ENCODE results near the gene GTSF1L.
A peak's percentile ranks its signal among the peaks of the same experiment; 100 is the strongest.

Gene GTSF1L

DNA sequence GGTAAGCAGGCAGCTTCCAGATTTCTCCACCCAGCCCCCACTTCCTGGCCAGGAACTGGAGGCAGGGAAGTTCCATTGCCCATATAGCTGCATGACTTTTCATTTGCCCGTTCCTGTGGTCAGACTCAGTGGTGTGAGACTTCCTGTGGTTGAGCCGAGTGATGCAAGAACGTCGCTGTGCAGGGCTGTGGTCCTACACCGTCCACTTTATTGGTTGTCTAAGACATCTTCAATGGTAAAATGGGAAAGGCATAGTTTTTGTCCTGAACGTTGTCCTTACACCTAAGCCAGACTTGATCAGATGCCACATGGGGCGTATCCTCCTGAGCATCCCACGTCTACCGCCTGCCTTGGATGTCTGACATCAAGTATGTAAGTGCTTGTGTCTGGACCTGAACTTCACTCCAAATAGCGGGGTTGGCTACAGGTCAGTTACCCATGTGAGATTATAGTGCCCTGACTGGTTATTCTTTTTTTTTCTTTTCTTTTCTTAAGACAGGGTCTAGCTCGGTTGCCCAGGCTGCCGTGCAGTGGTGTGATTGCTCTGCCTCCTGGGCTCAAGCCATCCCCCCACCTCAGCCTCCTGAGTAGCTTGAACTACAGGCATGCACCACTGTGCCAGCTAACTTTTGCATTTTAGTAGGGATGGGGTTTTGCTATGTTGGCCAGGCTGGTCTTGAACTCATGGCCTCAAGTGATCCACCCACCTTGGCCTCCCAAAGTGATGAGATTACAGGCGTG lies 25.9 kb upstream of the GTSF1L start:
- H3K27ac Mint-ChIP-seq: no peak overlapping the region
- H3K4me1 Mint-ChIP-seq: peaks cover 28% of the 10 kb centered on the region
- H3K36me3 Mint-ChIP-seq: no peaks in the 10 kb centered on the region
- H3K27me3 Mint-ChIP-seq: peaks cover 3% of the 10 kb centered on the region
- no peaks in the 10 kb centered on the region for H3K9me3 Mint-ChIP-seq
- no peak overlapping the region for H3K4me3 Mint-ChIP-seq
- DNase-seq (ENCODE audit: low spot score in 2 of 2): no peak
- ATAC-seq (ENCODE audit: low read depth): peak; percentile 55

- H3K4me3 Mint-ChIP-seq: no peak overlapping the region
- no peaks in the 10 kb centered on the region for H3K9me3 Mint-ChIP-seq
- no peaks in the 10 kb centered on the region for H3K36me3 Mint-ChIP-seq
- H3K4me1 Mint-ChIP-seq: peaks cover 28% of the 10 kb centered on the region
- H3K27ac Mint-ChIP-seq: no peak overlapping the region
- DNase-seq (ENCODE audit: low spot score in 2 of 2) (no peak), ATAC-seq (ENCODE audit: low read depth) (no peak)
- peaks cover 3% of the 10 kb centered on the region for H3K27me3 Mint-ChIP-seq
These were observed 25.2 kb upstream of the GTSF1L start for GRCh38 chr20:43752051-43752360.

GRCh38 chr20:43751167-43752050 lies 24.6 kb upstream of the GTSF1L start:
- Mint-ChIP-seq H3K36me3 (no peaks in the 10 kb centered on the region), H3K27ac (no peak overlapping the region), H3K4me3 (no peak overlapping the region), H3K4me1 (peaks cover 28% of the 10 kb centered on the region), H3K9me3 (no peaks in the 10 kb centered on the region), H3K27me3 (peaks cover 3% of the 10 kb centered on the region)
- peak; percentile 37 for ATAC-seq (ENCODE audit: low read depth)
- no peak for DNase-seq (ENCODE audit: low spot score in 2 of 2)

- ATAC-seq (ENCODE audit: low read depth) (no peak), DNase-seq (ENCODE audit: low spot score in 2 of 2) (no peak)
- H3K4me3 Mint-ChIP-seq: no peak overlapping the region
- peaks cover 3% of the 10 kb centered on the region for H3K27me3 Mint-ChIP-seq
- no peaks in the 10 kb centered on the region for H3K9me3 Mint-ChIP-seq
- no peak overlapping the region for H3K27ac Mint-ChIP-seq
- peaks cover 28% of the 10 kb centered on the region for H3K4me1 Mint-ChIP-seq
- no peaks in the 10 kb centered on the region for H3K36me3 Mint-ChIP-seq
These were observed 24.0 kb upstream of the GTSF1L start for GRCh38 chr20:43750774-43751166.

GRCh38 chr20:43749734-43750294 lies 23.0 kb upstream of the GTSF1L start:
- Mint-ChIP-seq H3K9me3 (no peaks in the 10 kb centered on the region), H3K36me3 (no peaks in the 10 kb centered on the region), H3K27me3 (peaks cover 3% of the 10 kb centered on the region), H3K4me3 (no peak overlapping the region), H3K4me1 (peaks cover 33% of the 10 kb centered on the region), H3K27ac (no peak overlapping the region)
- peak; percentile 83 to 96 for DNase-seq (ENCODE audit: low spot score in 2 of 2)
- ATAC-seq (ENCODE audit: low read depth): peak; percentile 65

GRCh38 chr20:43748274-43748673 lies 21.5 kb upstream of the GTSF1L start:
- no peaks in the 10 kb centered on the region for H3K9me3 Mint-ChIP-seq
- no peak overlapping the region for H3K4me3 Mint-ChIP-seq
- no peaks in the 10 kb centered on the region for H3K36me3 Mint-ChIP-seq
- no peak overlapping the region for H3K27ac Mint-ChIP-seq
- no peak for ATAC-seq (ENCODE audit: low read depth)
- H3K27me3 Mint-ChIP-seq: peaks cover 3% of the 10 kb centered on the region
- H3K4me1 Mint-ChIP-seq: peaks cover 33% of the 10 kb centered on the region
- no peak for DNase-seq (ENCODE audit: low spot score in 2 of 2)

GRCh38 chr20:43746344-43747137 lies 19.7 kb upstream of the GTSF1L start:
- DNase-seq (ENCODE audit: low spot score in 2 of 2) (no peak), ATAC-seq (ENCODE audit: low read depth) (no peak)
- Mint-ChIP-seq H3K27ac (no peak overlapping the region), H3K4me1 (peaks cover 21% of the 10 kb centered on the region), H3K4me3 (no peak overlapping the region), H3K27me3 (peaks cover 3% of the 10 kb centered on the region), H3K36me3 (no peaks in the 10 kb centered on the region), H3K9me3 (no peaks in the 10 kb centered on the region)

GRCh38 chr20:43744966-43745730 lies 18.3 kb upstream of the GTSF1L start:
- H3K27ac Mint-ChIP-seq: no peak overlapping the region
- H3K36me3 Mint-ChIP-seq: no peaks in the 10 kb centered on the region
- peak; percentile 38 for ATAC-seq (ENCODE audit: low read depth)
- no peak for DNase-seq (ENCODE audit: low spot score in 2 of 2)
- H3K4me1 Mint-ChIP-seq: peaks cover 11% of the 10 kb centered on the region
- H3K27me3 Mint-ChIP-seq: peaks cover 2% of the 10 kb centered on the region
- H3K9me3 Mint-ChIP-seq: no peaks in the 10 kb centered on the region
- peak overlapping the region; percentile 31 for H3K4me3 Mint-ChIP-seq

GRCh38 chr20:43744151-43744611 lies 17.4 kb upstream of the GTSF1L start:
- no peak overlapping the region for H3K27ac Mint-ChIP-seq
- H3K4me3 Mint-ChIP-seq: no peak overlapping the region
- H3K9me3 Mint-ChIP-seq: no peaks in the 10 kb centered on the region
- H3K4me1 Mint-ChIP-seq: peaks cover 4% of the 10 kb centered on the region
- H3K36me3 Mint-ChIP-seq: no peaks in the 10 kb centered on the region
- no peaks in the 10 kb centered on the region for H3K27me3 Mint-ChIP-seq
- DNase-seq (ENCODE audit: low spot score in 2 of 2): no peak
- ATAC-seq (ENCODE audit: low read depth): no peak

DNA sequence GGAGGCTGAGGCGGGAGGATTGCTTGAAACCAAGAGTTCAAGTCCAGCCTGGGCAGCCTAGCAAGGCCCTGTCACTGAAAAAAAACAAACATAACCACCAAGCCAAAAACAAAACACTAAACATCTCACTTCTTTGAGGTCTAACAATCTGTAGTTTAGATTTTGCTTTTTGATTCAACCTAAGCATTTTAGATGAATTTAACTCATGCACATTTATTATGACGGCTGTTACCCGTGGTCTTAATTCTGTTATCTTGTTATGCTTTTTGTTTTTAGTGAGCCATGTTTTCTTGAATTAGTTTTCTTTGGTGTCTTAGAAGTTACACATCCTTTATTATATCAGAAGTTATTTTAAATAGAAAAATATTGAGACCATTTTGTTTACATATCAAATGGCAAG lies 13.8 kb upstream of the GTSF1L start:
- no peak overlapping the region for H3K4me3 Mint-ChIP-seq
- peaks cover 7% of the 10 kb centered on the region for H3K4me1 Mint-ChIP-seq
- peaks cover 1% of the 10 kb centered on the region for H3K9me3 Mint-ChIP-seq
- no peak overlapping the region for H3K27ac Mint-ChIP-seq
- no peaks in the 10 kb centered on the region for H3K27me3 Mint-ChIP-seq
- ATAC-seq (ENCODE audit: low read depth) (no peak), DNase-seq (ENCODE audit: low spot score in 2 of 2) (no peak)
- no peaks in the 10 kb centered on the region for H3K36me3 Mint-ChIP-seq

DNA sequence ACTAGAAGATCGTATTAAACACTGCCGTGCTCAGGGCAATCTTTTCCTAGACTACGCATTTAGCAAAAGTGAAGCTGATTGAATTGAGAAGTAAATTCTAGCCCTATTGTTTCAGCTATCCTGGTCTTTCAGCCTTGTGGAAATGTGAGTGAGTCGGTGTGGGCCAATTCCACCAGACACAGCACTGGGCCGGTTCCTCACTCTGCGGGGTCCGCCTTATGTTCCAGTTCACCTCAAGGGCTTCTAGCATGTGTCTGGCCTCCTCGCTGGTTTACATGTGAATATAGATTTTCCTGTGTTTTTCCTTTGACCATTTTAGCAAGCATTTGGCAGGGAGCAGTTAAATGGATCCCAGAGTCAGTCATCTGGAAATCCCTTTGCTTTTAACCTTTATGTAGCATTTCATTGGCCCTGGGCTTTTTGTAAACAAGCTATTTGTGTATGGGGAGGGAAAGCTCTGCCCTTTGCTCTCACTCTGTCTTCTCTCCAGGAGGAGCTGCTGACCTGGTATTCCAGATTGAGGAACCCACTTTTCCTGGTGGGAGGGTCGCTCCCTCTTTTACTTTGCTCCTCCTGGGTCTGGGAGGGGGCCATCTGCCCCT lies 12.4 kb upstream of the GTSF1L start:
- peaks cover 1% of the 10 kb centered on the region for H3K9me3 Mint-ChIP-seq
- ATAC-seq (ENCODE audit: low read depth) (no peak), DNase-seq (ENCODE audit: low spot score in 2 of 2) (no peak)
- H3K27ac Mint-ChIP-seq: no peak overlapping the region
- H3K4me3 Mint-ChIP-seq: no peak overlapping the region
- H3K4me1 Mint-ChIP-seq: peaks cover 2% of the 10 kb centered on the region
- no peaks in the 10 kb centered on the region for H3K36me3 Mint-ChIP-seq
- no peaks in the 10 kb centered on the region for H3K27me3 Mint-ChIP-seq

- Mint-ChIP-seq H3K9me3 (peaks cover 1% of the 10 kb centered on the region), H3K27me3 (no peaks in the 10 kb centered on the region), H3K4me1 (peaks cover 12% of the 10 kb centered on the region), H3K4me3 (no peak overlapping the region), H3K36me3 (no peaks in the 10 kb centered on the region), H3K27ac (no peak overlapping the region)
- DNase-seq (ENCODE audit: low spot score in 2 of 2) (no peak), ATAC-seq (ENCODE audit: low read depth) (no peak)
These were observed 11.1 kb upstream of the GTSF1L start for GRCh38 chr20:43737925-43738324.

- H3K9me3 Mint-ChIP-seq: peaks cover 1% of the 10 kb centered on the region
- H3K27me3 Mint-ChIP-seq: no peaks in the 10 kb centered on the region
- peaks cover 17% of the 10 kb centered on the region for H3K4me1 Mint-ChIP-seq
- DNase-seq (ENCODE audit: low spot score in 2 of 2) (no peak), ATAC-seq (ENCODE audit: low read depth) (peak; percentile 61)
- no peaks in the 10 kb centered on the region for H3K36me3 Mint-ChIP-seq
- no peak overlapping the region for H3K4me3 Mint-ChIP-seq
- no peak overlapping the region for H3K27ac Mint-ChIP-seq
These were observed 9.9 kb upstream of the GTSF1L start for GRCh38 chr20:43736588-43737158.

All from memory B cell (primary cell).